HUES48 (cell line): ENCODE data around the gene GNE.
A peak's percentile ranks its signal among the peaks of the same experiment; 100 is the strongest.

Experiments used
- H3K27ac ChIP-seq: one replicate; pipeline ENCODE4 v1.7.0; 2013; ENCODE audit warnings: low read depth, low read length, inconsistent platforms
- H3K27me3 ChIP-seq: 2 replicates; pipeline ENCODE4 v1.6.1; 2013; ENCODE audit warnings: mild to moderate bottlenecking, low read length; ENCODE audit not compliant: control insufficient read depth, insufficient read depth
- H3K36me3 ChIP-seq: 2 replicates; pipeline ENCODE4 v1.6.1; 2013; ENCODE audit warnings: low read length; ENCODE audit not compliant: control insufficient read depth, insufficient read depth
- H3K4me1 ChIP-seq: 2 replicates; pipeline ENCODE4 v1.6.1; 2013; ENCODE audit warnings: mild to moderate bottlenecking, low read length; ENCODE audit not compliant: control insufficient read depth, insufficient read depth
- H3K4me3 ChIP-seq: 2 replicates; pipeline ENCODE4 v1.5.1; 2013; ENCODE audit warnings: mild to moderate bottlenecking, low read depth, low read length
- H3K9ac ChIP-seq: 2 replicates; pipeline ENCODE4 v1.6.1; 2013; ENCODE audit warnings: mild to moderate bottlenecking, low read depth, low read length, moderate library complexity
- H3K9me3 ChIP-seq: 2 replicates; pipeline ENCODE4 v1.6.1; 2013; ENCODE audit warnings: low read length; ENCODE audit not compliant: control insufficient read depth, insufficient read depth

GNE gene

DNA sequence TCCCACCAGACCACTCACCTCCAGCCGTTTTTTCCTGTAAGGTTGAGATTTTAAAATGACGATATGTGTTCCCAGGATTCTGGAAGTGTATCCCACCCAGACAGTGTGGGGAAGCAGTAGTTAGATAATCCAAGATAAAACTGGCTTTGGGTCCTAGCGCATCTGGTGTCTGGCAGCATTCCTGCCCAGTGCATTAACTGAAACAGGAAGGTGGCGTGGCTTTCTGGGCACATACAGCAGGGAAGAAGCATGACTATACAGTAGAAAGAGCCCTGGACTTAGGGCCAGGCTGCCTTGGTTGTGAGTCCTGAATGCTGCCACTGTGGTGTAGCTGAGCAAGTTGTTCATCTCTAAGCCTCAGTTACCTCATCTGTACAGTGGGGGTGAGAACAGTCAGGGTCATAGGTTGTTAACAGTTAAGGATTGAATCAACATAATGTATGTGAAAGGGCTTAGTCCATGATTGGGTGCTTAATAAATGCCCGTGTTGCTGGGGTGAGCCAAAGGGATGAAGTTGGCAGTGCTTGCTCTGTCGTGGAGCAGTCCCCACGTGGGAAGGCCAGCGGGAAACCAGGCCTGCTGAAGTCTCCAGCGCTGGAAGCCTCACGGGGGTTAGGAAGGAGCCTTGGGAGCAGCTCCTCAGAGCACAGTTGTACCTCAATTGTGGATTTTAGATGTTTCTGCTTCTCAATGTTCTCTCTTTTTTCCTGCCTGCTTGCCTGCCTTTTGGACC, 49.6 kb downstream of the GNE start:
- Histone ChIP-seq H3K4me1 (no peaks in the 10 kb centered on the region), H3K36me3 (peaks cover 99% of the 10 kb centered on the region), H3K9me3 (no peaks in the 10 kb centered on the region), H3K27ac (no peak overlapping the region), H3K27me3 (no peaks in the 10 kb centered on the region), H3K4me3 (no peak overlapping the region), H3K9ac (no peak overlapping the region)

DNA sequence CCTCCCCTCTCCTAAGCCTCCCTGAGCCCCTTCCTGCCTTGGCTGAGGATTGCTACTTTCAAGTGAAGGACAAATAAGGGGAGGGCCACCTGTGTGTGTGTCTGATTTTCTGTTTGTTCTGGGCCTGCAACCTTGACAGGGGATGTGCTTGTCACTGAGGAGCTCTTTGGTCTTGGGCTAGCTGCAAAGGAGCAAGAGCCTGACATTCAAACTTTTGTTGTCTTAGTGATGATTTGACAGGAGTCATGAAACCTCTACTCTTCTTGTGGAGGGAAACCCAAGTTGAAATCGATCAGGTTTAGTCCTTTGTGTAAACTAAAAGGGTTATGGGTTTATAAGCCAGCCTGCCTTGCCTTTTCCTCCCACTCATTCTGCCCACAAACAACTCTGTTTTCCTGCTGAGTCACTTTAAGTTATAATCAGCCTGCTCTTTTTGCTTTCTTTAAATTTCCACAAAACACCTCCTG, 50.7 kb downstream of the GNE start:
- Histone ChIP-seq H3K27me3 (no peaks in the 10 kb centered on the region), H3K36me3 (peaks cover 99% of the 10 kb centered on the region), H3K4me3 (no peak overlapping the region), H3K27ac (no peak overlapping the region), H3K9me3 (no peaks in the 10 kb centered on the region), H3K9ac (no peak overlapping the region), H3K4me1 (no peaks in the 10 kb centered on the region)

DNA sequence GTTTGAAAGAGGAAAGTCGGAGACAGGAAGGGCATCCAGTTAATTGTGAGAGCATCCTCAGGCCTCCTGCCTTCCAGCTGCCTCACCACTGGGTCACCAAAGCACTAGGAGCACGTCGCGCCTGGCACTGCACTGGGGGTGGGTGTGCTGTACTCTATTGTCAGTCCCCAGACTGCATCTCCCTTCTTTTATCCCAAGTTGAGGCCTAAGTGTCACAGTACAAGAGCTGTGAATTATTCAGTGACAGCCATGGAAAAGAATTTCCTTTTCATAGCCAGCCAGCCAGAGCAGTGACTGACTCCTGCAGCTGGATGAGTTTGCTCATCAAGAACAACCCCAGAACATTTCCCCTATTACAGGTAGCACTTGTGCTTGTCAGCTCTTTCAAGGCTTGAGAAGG, 51.2 kb downstream of the GNE start:
- Histone ChIP-seq H3K9ac (no peak overlapping the region), H3K27me3 (no peaks in the 10 kb centered on the region), H3K36me3 (peaks cover 99% of the 10 kb centered on the region)

DNA sequence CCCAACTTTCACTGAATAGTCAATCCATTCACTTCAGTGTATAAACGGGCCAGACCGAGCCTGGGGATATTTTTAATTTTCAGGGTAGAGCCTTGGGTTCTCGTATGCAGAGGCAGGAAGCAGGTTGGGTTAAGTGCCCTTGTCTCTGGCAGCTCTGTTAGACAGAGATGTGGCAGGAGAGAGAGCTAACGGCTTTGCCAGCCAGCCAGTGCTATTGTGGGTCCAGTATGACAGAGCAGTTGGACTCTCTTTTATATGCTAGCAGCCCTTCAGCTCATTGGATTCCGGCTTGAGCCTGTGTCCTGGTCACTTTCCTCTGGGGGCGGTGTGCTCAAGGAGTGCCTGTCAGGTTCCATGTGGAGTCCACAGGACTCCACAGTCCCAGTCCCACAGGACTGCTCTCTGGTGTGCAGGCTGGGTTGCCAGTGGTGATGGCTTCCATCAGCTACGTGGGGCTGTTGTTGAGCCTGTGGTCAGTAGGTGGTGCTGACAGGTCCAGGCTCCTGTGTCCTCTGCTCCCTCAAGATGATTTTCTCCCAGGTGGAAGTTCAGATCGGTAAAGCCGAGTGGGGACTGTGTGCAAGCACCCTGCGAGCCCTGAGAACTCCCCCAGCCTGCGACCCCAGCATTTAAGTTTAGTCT, 53.2 kb downstream of the GNE start:
- H3K27ac ChIP-seq: no peak overlapping the region
- H3K9me3 ChIP-seq: no peaks in the 10 kb centered on the region
- H3K27me3 ChIP-seq: no peaks in the 10 kb centered on the region
- H3K36me3 ChIP-seq: peaks cover 99% of the 10 kb centered on the region
- H3K4me1 ChIP-seq: no peaks in the 10 kb centered on the region
- no peak overlapping the region for H3K4me3 ChIP-seq
- H3K9ac ChIP-seq: no peak overlapping the region

More for the DNA sequence above, 51.2 kb downstream of the GNE start:
- H3K4me3 ChIP-seq: no peak overlapping the region
- H3K9me3 ChIP-seq: no peaks in the 10 kb centered on the region
- H3K4me1 ChIP-seq: no peaks in the 10 kb centered on the region
- no peak overlapping the region for H3K27ac ChIP-seq

DNA sequence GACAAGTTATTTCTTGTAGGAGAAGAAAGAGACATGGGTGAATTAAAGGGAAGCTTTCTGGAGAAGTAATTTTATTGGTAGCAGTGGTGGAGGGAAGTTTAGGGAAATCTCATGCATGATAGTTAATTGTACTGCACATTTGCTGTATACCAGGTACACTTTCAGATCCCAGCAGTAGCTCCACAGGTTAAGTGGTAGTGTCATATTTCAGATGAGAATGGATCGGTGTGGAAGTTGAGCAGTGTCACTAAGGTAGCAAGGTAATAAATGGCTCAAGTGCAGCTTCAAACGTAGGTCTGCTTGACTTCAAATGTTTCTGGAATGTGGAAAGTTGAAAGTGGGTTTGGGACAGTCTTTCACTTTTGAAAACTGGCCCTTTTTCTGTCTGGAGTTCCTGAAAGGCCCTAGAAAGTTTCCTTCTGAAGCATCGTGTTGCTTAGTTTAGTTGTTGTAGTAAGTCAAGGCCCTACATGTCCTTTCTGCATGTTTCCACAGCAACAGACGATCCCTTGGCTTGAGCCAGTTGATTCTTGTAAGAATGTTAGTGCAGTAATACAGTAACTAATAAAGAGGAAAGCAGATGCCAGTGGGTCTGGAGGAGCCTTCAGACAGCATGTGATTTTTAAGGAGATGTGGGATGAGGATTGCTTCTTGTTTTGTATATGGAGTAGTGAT, 63.8 kb downstream of the GNE start:
- H3K9ac ChIP-seq: no peak overlapping the region
- H3K27ac ChIP-seq: no peak overlapping the region
- no peaks in the 10 kb centered on the region for H3K9me3 ChIP-seq
- H3K36me3 ChIP-seq: peaks cover 45% of the 10 kb centered on the region
- H3K4me3 ChIP-seq: no peak overlapping the region
- peaks cover 18% of the 10 kb centered on the region for H3K4me1 ChIP-seq
- H3K27me3 ChIP-seq: no peaks in the 10 kb centered on the region

DNA sequence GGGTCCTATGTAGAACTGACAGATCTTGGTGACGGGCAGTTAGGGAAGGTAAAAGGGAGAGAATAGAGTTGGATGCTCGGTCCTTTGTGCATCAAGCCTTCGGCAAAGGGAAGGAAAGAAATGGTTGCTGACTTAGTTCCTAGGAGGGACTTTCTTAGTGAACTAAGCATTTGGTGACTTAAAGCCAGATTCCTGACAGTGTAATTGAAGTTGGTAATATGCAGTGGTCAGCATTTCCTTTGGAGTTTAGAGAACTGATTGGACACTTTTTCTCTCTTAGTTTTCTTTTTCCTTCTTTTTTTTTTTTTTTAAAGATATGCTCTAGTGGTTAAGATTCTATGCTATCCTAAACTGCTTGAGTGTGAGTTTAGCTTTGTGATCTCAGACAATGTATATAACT, 65.2 kb downstream of the GNE start:
- Histone ChIP-seq H3K27ac (no peak overlapping the region), H3K36me3 (peaks cover 32% of the 10 kb centered on the region), H3K4me3 (peak overlapping the region; percentile 94), H3K4me1 (peaks cover 23% of the 10 kb centered on the region), H3K9ac (no peak overlapping the region), H3K9me3 (no peaks in the 10 kb centered on the region), H3K27me3 (no peaks in the 10 kb centered on the region)

DNA sequence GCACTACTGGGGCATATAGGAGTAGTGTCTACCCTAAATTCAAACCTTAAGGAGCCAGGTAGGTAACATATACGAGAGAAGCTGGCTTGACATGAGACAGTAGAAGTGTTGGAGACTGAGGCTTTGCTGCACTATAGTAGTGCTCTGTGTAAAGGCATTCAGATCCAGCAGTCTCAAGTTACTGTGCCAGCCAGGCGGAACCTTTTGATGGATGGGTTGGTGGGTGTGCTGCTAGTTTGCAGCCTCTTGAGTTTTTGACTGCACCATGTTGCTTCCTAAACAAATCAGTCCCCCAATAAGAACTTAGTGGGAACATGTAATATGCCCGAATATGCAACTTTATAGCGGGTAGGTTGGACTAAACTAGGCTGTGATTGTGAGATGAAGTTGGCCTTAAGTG, 66.1 kb downstream of the GNE start:
- H3K9ac ChIP-seq: peak overlapping the region; percentile 90; the same call in 1 of the 2 replicates
- H3K27ac ChIP-seq: no peak overlapping the region
- H3K4me1 ChIP-seq: peaks cover 23% of the 10 kb centered on the region
- no peaks in the 10 kb centered on the region for H3K27me3 ChIP-seq
- H3K36me3 ChIP-seq: peaks cover 24% of the 10 kb centered on the region
- peak overlapping the region; percentile 94 for H3K4me3 ChIP-seq
- no peaks in the 10 kb centered on the region for H3K9me3 ChIP-seq

DNA sequence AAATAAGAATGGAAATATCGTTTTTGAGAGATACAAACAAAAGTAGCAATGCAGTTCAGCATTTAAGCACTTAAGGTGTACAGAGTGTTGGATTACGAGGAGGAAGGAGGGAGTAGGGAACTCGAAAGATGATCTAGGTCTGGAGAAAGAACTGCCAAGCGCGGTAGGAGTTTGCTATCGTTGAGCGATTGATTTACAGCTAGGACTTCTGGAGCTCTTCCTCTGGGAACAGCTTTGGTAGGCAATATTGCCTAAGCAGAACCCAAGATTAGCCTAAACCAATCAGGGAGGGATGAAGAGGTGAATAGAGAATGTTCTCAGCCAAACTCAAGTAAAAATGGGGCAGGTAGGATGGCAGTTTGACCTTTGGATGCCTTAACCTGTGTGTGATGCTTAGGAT, 66.6 kb downstream of the GNE start:
- peaks cover 23% of the 10 kb centered on the region for H3K4me1 ChIP-seq
- no peaks in the 10 kb centered on the region for H3K27me3 ChIP-seq
- H3K36me3 ChIP-seq: peaks cover 19% of the 10 kb centered on the region
- peak overlapping the region; percentile 94 for H3K4me3 ChIP-seq
- H3K9me3 ChIP-seq: no peaks in the 10 kb centered on the region
- H3K9ac ChIP-seq: peak overlapping the region; percentile 90
- peak overlapping the region; percentile 95 for H3K27ac ChIP-seq

DNA sequence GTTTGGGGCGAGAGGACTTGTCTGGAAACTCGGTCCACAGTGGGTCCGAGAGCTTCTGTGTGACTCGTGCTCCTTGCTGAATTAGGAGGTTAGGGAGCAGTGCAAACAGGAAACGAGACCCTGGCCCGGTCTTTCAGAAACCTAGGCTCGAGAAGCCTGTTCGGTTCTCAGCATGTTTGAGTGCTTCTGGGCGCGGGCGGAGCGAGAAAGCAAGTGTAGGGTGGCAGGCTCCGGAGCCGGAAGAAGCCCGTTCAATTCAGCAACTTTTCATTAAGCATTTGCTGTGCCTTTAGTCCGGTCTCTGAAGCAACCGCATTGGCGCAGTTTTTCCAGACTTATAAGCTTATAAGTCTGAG, 67.0 kb downstream of the GNE start:
- H3K9ac ChIP-seq: peak overlapping the region; percentile 90
- peaks cover 23% of the 10 kb centered on the region for H3K4me1 ChIP-seq
- H3K4me3 ChIP-seq: peak overlapping the region; percentile 94
- H3K9me3 ChIP-seq: no peaks in the 10 kb centered on the region
- H3K36me3 ChIP-seq: peaks cover 16% of the 10 kb centered on the region
- H3K27me3 ChIP-seq: no peaks in the 10 kb centered on the region
- H3K27ac ChIP-seq: peak overlapping the region; percentile 95

DNA sequence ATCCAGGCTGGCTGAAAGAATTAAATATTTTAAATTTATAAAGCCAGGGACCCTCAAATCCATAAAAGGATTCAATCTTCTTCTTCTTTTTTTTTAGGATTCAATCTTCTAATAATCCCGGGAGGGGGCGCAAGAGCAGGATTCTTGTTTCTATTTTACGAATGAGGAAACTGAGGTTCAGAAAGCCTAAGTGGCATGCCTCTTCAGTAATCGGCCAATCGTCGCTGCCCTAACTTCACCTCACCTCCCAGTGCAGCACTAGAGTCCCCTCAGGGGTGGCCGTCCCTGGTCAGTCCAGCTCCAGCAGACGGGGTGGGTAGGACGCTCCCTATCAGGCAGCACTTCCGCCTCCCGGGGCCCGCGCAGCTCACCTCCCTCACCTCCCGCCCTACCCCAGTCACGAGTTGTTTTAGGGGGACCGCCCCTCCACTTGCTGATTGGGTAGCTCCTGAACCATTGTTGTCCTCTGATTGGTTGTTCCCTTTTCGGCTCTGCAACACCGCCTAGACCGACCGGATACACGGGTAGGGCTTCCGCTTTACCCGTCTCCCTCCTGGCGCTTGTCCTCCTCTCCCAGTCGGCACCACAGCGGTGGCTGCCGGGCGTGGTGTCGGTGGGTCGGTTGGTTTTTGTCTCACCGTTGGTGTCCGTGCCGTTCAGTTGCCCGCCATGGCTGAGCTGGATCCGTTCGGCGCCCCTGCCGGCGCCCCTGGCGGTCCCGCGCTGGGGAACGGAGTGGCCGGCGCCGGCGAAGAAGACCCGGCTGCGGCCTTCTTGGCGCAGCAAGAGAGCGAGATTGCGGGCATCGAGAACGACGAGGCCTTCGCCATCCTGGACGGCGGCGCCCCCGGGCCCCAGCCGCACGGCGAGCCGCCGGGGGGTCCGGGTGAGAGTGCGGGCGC, 67.6 kb downstream of the GNE start, which contains the start of gene CLTA:
Gene CLTA (plus strand): TSS at position 534 of the 902 bp plus-strand sequence. CDS start 136 bp downstream, at position 670.
- Histone ChIP-seq H3K4me1 (peaks cover 23% of the 10 kb centered on the region), H3K9me3 (no peaks in the 10 kb centered on the region), H3K27me3 (no peaks in the 10 kb centered on the region), H3K36me3 (peaks cover 16% of the 10 kb centered on the region), H3K9ac (peak within 1 kb of the TSS; percentile 90), H3K27ac (peak within 1 kb of the TSS; percentile 95), H3K4me3 (peak within 1 kb of the TSS; percentile 94)
